GM12891 (cell line): ENCODE data around the gene ZNF556.
"Not testable (repeated sequence)": the region's sequence is repeated elsewhere in the genome, so short reads cannot be mapped to it uniquely, and the experiment has no call there.

Source experiments
- DNase-seq: peaks from one replicate; pipeline ENCODE4 v3.0.0; 2011; ENCODE audit warnings: low spot score; ENCODE audit not compliant: insufficient read length
- FAIRE-seq: peaks from 2 replicates; lab custom pipeline; 2011; peaks lifted over from hg19 to GRCh38; lab: Jason Lieb, UNC
- PAX5 ChIP-seq: IDR thresholded peaks from 2 replicates; pipeline ENCODE4 v1.6.1; 2011; ENCODE audit warnings: low read length, moderate library complexity, mild to moderate bottlenecking; ENCODE audit not compliant: insufficient read depth, severe bottlenecking
- POLR2A ChIP-seq: IDR thresholded peaks from 2 replicates; pipeline ENCODE4 v1.6.1; 2011; ENCODE audit warnings: low read depth, low read length, control low read depth
- POLR2AphosphoS5 ChIP-seq: IDR thresholded peaks from 2 replicates; pipeline ENCODE4 v1.6.1; 2011; ENCODE audit warnings: low read depth, low read length, control low read depth
- POU2F2 ChIP-seq: IDR thresholded peaks from 2 replicates; pipeline ENCODE4 v1.6.1; 2011; ENCODE audit warnings: low read depth, mild to moderate bottlenecking, control low read depth, low read length, moderate library complexity
- SPI1 ChIP-seq: IDR thresholded peaks from 2 replicates; pipeline ENCODE4 v1.6.1; 2011; ENCODE audit warnings: low read depth, low read length, control low read depth
- TAF1 ChIP-seq: IDR thresholded peaks from 2 replicates; pipeline ENCODE4 v1.6.1; 2011; ENCODE audit warnings: low read depth, low read length, control low read depth

The ZNF556 gene

GRCh38 chr19:2900296-2901252 is 33.4 kb downstream of the ZNF556 start, which contains the start of gene ZNF57:
Gene ZNF57 (plus strand): TSS chr19:2900928. CDS start chr19:2901046, 118 bp downstream.
- peak; percentile 93 for FAIRE-seq

DNA sequence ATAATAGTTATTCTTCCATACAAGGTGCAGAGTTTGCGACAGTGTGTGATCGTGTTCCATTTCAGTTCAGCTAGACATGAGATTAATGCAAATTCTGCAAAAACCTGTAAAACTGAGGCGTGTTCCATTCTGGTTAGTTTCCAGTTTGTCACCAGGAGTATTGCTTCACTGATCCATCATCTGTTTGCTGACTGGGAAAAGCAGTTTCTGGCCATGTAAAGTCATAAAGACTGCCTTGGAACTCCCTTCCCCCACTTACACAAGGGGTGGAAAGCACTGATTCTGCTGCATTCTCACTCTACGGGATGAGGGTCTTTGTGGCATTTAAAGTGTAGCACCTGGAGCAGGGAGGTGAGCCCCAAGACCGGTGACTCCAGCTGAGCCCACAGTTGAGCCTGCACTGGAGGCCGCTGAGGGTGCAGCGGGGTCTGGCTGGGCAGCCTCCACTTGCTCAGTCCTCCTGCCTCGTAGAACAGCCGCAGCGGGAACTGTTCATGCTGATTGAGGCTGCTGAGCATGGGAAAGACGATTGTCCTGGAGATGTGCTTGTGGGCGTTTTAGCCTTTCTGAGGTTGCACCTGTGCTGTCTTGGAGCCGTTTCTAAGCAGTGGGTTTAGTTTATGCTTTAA is 35.6 kb downstream of the ZNF556 start:
- FAIRE-seq, result no peak
- DNase-seq, result no peak
- TF ChIP-seq POLR2A, result no peak
- no peak for TF ChIP-seq PAX5
- TF ChIP-seq POU2F2, result no peak
- no peak for TF ChIP-seq POLR2AphosphoS5
- no peak for TF ChIP-seq TAF1

More at GRCh38 chr19:2900296-2901252, 33.4 kb downstream of the ZNF556 start, which contains the start of gene ZNF57:
- DNase-seq, result peak; percentile 96
- TF ChIP-seq SPI1 (0 out of 2 replicates have a peak, but pooled peaks have one; percentile 3), PAX5 (no peak)

DNA sequence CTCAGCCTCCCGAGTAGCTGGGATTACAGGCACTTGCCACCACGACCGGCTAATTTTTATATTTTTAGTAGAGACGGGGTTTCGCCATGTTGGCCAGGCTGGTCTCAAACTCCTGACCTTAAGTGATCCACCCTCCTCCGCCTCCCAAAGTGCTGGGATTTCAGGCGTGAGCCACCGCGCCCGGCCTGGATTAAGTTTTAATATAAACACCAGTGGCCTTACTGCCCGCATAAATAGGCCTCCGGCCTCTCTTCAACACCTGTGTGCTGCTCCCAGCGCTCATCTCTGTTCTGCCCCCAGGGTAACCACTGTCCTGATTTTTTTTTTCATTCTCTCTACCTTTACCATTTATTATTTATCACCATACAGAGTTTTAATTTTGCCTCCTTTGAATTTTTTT is 36.2 kb downstream of the ZNF556 start:
- not testable (repeated sequence) for DNase-seq, FAIRE-seq

GRCh38 chr19:2905918-2906519 is 38.9 kb downstream of the ZNF556 start:
- TF ChIP-seq POLR2A, result no peak
- TF ChIP-seq TAF1, result no peak
- no peak for TF ChIP-seq SPI1
- no peak for TF ChIP-seq PAX5
- TF ChIP-seq POLR2AphosphoS5, result no peak
- no peak for TF ChIP-seq POU2F2
- DNase-seq, result no peak
- no peak for FAIRE-seq

DNA sequence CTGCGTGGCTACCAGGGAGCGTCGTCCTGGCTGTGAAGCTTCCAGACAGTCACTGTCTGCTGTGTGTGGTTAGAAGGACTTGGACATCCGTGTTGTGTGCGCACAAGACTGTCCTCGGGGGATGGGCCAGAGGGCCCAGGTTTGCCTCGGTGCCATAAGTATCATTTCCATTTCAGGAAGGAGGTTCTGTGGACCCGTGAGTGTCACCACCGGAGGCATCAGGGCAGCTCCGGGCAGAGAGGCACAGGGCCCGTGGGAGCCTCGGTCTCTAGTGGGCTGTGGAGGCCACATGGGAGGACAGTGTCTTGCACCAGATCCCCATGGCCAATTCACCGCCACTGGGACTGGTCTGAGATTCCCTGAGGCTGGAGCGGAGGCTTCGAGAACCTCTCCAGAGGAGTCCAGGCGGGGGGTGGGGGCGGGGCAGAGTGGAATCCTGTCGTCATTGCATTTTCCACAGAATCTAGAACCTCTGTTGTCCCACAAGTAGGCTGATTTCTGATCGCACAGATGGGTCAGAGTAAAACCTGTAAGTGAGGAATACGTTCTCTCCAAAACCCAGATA is 39.6 kb downstream of the ZNF556 start:
- FAIRE-seq (no peak), DNase-seq (no peak)
- TF ChIP-seq POLR2A (no peak), TAF1 (no peak), PAX5 (no peak), SPI1 (no peak), POLR2AphosphoS5 (no peak), POU2F2 (no peak)

DNA sequence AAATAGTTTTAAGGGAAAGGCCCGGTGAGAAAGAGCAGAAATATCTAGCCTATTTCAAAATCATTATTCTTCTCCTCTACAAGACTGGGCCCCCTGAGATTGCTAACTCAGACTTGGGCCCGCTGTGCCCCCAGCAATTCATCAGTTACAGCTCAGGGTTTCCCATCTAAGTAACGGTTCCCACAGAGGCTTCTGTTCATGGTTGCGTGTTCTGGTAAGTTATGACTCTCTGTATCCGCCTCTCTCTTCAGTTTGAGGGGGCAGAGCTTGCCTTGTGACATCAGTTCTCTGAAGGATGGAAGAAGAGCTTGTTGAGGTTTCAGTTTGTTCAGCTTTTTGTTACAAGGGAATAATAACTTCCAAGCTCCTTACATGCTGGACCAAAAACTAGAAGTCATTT is 45.2 kb downstream of the ZNF556 start:
- FAIRE-seq, result no peak
- DNase-seq, result no peak
- TF ChIP-seq POLR2A (no peak), POU2F2 (no peak), TAF1 (no peak), SPI1 (no peak), PAX5 (no peak), POLR2AphosphoS5 (no peak)

GRCh38 chr19:2917275-2918184 is 50.4 kb downstream of the ZNF556 start:
- no peak for DNase-seq
- FAIRE-seq, result no peak
- no peak for TF ChIP-seq TAF1
- no peak for TF ChIP-seq SPI1
- TF ChIP-seq PAX5, result no peak
- TF ChIP-seq POU2F2, result no peak
- TF ChIP-seq POLR2AphosphoS5, result no peak
- TF ChIP-seq POLR2A, result no peak

DNA sequence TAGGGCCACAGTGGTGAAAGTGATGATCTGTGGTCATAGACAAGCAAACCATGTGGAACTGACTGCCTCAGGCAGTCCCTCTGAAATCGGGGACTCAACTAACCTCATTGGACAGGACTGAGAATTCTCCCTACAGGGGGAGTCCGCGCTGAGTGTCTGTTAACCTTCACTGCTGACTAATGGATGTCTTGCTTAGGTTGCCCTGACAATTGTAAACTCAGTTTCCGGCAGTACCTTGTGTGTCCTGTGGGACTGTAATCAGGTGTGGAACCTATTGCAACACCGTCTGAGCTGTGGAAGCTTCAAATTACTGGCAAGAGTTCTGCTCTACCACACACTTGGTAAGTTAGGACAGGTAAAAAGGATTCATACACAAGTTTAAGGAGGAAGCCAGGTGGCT is 55.9 kb downstream of the ZNF556 start:
- no peak for TF ChIP-seq PAX5
- TF ChIP-seq POU2F2, result no peak
- TF ChIP-seq POLR2A, result no peak
- TF ChIP-seq SPI1, result no peak
- no peak for TF ChIP-seq POLR2AphosphoS5
- TF ChIP-seq TAF1, result no peak
- DNase-seq (no peak), FAIRE-seq (no peak)

DNA sequence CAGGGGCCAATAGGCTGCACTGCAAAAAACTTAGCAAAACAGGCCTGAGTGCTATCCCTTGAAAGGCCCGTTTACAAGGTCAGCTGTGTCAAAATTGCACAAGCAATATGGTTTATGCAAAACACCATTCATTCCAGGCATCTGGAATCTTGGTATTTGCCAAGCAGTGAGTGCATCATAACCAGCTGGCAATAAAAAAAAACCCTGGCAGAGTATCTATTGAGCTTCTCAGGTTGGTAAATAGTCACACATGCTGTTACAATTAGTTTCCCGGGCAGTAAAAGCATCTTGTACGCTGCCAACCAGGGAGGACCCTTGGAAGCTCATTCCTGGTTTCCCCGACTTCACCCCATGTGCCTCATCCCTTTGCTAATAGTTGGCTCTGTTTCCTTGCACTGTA is 56.4 kb downstream of the ZNF556 start:
- DNase-seq (no peak), FAIRE-seq (no peak)
- TF ChIP-seq POLR2AphosphoS5 (no peak), POLR2A (no peak), POU2F2 (no peak), PAX5 (no peak), TAF1 (no peak), SPI1 (no peak)
